GM10248 (cell line): ENCODE data around the gene ABCB9.
"Not testable (repeated sequence)": the region's sequence is repeated elsewhere in the genome, so short reads cannot be mapped to it uniquely, and the experiment has no call there.

ENCODE experiments used
- CTCF ChIA-PET: fragments of 300-600 bp; sonication (Branson Sonifier 250); formaldehyde crosslinking; extraction: SDS; loops from one replicate; lab custom pipeline; 2021; ENCODE audit warnings: antibody characterized with exemption; lab: Yijun Ruan, JAX
- POLR2A ChIA-PET: fragments of 350-650 bp; sonication (Branson Sonifier 250); formaldehyde crosslinking; extraction: SDS; loops from one replicate; lab custom pipeline; 2020; ENCODE audit warnings: antibody characterized with exemption; lab: Yijun Ruan, JAX
- DNase-seq: peaks from one replicate; pipeline ENCODE4 v3.0.0; 2012; ENCODE audit errors: extremely low spot score
- TF ChIP-seq, protein P1 (sequence below): IDR thresholded peaks from 2 replicates; pipeline ENCODE4 v1.5.1; 2012; ENCODE audit warnings: mild to moderate bottlenecking, low read depth; ENCODE audit errors: extremely low read depth, missing control alignments, control extremely low read depth

The ABCB9 gene

DNA sequence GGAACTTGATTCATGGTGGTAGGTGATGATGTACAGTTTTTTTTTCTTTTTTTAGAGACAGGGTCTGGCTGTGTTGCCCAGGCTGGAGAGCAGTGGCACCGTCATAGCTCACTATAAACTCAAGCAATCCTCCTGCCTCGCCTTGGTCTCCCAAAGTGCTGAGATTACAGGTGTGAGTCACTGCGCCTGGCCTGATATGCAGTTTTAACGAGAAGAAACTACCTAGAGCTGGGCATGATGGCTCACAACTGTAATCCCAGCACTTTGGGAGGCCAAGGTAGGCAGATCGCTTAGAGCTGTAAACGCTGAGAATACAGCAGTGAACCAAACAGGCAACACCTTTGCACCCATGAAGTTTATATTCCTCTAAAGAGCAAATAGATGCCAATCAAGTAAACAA, 57.3 kb downstream of the ABCB9 start:
- POLR2A ChIA-PET = no interaction called here
- no peak for DNase-seq
- CTCF ChIA-PET = interaction anchor here (1.3 kb wide), 1 partner anchor 26 kb away, joined by 3 read pairs; no protein-coding TSS in a partner anchor
- TF ChIP-seq, protein P1, sequence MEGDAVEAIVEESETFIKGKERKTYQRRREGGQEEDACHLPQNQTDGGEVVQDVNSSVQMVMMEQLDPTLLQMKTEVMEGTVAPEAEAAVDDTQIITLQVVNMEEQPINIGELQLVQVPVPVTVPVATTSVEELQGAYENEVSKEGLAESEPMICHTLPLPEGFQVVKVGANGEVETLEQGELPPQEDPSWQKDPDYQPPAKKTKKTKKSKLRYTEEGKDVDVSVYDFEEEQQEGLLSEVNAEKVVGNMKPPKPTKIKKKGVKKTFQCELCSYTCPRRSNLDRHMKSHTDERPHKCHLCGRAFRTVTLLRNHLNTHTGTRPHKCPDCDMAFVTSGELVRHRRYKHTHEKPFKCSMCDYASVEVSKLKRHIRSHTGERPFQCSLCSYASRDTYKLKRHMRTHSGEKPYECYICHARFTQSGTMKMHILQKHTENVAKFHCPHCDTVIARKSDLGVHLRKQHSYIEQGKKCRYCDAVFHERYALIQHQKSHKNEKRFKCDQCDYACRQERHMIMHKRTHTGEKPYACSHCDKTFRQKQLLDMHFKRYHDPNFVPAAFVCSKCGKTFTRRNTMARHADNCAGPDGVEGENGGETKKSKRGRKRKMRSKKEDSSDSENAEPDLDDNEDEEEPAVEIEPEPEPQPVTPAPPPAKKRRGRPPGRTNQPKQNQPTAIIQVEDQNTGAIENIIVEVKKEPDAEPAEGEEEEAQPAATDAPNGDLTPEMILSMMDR = no peak

DNA sequence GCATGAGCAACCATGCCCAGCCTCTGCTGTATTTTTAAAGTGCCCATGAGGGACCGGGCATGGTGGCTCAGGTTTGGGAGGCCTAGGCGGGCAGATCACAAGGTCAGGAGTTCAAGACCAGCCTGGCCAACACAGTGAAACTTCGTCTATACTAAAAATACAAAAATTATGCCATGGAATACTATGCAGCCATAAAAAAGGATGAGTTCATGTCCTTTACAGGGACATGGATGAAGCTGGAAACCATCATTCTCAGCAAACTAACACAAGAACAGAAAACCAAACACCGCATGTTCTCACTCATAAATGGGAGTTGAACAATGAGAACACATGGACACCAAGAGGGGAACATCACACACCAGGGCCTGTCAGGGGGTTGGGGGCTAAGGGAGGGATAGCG, 61.0 kb downstream of the ABCB9 start:
- POLR2A ChIA-PET, DNase-seq, CTCF ChIA-PET: not testable (repeated sequence)

DNA sequence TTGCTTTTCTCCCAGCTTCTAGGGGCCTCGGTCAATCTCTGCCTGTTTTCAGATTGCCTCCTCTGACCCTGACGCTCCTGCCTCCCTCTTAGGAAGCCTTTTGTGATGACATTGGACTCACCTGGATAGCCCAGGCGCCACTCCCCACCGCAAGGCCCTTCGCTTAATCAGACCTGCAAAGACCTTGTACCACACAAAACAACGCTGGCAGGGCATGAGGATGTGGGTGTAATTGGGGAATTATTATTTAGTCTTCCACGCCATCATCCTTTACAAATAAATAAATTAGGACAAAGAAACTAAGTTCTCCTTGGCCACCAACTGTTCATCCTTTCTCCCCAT, 62.6 kb downstream of the ABCB9 start:
- TF ChIP-seq, protein P1 = no peak
- ChIA-PET POLR2A (no interaction called here), CTCF (interaction anchor here (0.9 to 1.4 kb wide), 3 partner anchors 18 to 43 kb away, joined by 3 to 5 read pairs (median 3); no protein-coding TSS in a partner anchor)
- DNase-seq = no peak

DNA sequence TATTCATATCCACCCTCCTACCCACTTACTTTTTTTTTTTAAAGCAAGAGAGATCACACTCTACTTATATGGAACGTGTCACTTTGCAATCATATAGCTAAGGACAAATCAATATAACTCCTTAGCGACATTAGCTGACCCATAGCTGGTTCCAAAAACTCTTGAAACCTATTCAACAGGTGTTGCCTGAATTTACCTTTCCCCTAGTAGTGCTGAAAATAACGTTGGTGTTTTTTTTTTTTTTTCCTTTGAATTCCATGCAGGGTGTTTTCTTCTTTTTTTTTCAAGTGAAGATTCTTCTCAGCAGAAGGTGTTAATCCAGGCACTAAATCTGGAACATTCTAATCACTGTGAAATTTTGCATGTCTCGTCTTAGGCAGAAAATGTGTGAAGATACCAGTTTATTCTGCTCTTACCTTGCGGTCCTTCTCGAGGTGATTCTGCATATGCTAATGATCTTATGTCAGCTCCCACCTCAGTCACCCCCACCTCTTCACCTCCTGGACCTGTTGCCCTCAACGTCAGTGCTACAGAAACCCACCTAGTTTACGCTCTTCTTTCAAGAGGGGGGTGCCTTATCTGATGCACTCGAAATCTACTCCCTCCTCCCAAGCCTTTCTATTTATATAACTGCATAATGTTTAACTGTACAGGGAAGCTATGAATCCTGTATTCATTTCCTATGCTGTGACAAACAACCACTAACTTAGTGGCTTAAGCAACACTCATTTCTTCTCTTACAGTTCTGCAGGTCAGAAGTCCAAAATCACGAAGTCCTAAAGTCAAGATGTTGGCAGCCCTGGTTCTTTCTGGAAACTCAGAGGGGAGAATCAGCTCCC, 63.2 kb downstream of the ABCB9 start:
- TF ChIP-seq, protein P1 = no peak
- no peak for DNase-seq
- ChIA-PET POLR2A (interaction anchor here (0.7 kb wide), 1 partner anchor 14 kb away, joined by 3 read pairs; no protein-coding TSS in a partner anchor), CTCF (interaction anchor here (0.9 to 1.4 kb wide), 2 partner anchors 18 to 42 kb away, joined by 3 to 5 read pairs; no protein-coding TSS in a partner anchor)

DNA sequence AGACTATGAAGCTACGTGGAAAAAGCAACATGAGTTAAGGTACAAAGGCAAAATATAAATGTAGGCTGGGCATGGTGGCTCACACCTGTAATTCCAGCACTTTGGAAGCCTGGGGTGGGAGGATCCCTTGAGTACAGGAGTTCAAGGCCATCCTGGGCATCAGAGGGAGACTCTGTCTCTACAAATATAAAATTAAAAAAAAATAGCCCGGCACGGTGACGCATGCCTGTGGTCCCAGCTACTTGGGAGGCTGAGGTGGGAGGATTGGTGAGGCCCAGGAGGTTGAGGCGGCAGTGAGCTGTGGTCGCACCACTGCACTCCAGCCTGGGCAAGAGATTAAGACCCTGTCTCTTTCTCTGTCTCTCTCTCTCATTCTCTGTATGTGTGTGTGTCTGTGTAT, 66.4 kb downstream of the ABCB9 start:
- DNase-seq = no peak
- TF ChIP-seq, protein P1 = no peak
- POLR2A ChIA-PET = no interaction called here
- CTCF ChIA-PET = interaction anchor here (0.9 to 5.9 kb wide), 3 partner anchors 8 to 39 kb away, joined by 3 to 23 read pairs (median 9); no protein-coding TSS in a partner anchor

DNA sequence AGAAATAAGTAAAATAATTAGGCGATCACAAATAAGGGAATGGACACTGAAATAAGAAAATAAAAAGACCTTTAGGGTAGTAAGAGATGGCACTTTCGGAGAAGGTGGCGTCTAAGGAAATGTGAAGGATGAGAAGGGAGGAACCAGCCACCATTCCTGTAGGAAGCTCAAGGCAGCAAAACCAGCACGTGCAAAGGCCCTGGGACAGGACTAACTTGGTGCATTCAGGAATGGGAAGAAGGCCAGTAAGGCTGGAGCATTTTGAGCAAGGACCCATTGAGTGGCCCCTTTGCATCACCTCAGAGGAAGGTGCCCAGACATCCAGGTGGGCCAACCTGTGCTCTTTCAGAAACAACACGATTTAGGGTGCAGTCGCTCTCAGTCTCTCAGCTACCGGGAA, 69.6 kb downstream of the ABCB9 start:
- no peak for DNase-seq
- CTCF ChIA-PET = interaction anchor here (1.1 to 5.9 kb wide), 3 partner anchors 16 to 143 kb away, joined by 3 to 23 read pairs (median 13); no protein-coding TSS in a partner anchor
- POLR2A ChIA-PET = no interaction called here
- TF ChIP-seq, protein P1 = no peak
